T47D (cell line): ENCODE data around the gene PARK7.
A peak's percentile ranks its signal among the peaks of the same experiment; 100 is the strongest.
"Not testable (repeated sequence)": the region's sequence is repeated elsewhere in the genome, so short reads cannot be mapped to it uniquely, and the experiment has no call there.

Experiments
- DNase-seq, 2 experiments: peaks; one replicate each; pipeline versions ENCODE4 v3.0.0 to v3.0.0-alpha.2; 2011 to 2012; ENCODE audit warnings: low read depth in 1 of 2, low spot score in 1 of 2
- JUND ChIP-seq: IDR thresholded peaks from 2 replicates; pipeline ENCODE4 v1.6.1; 2012; ENCODE audit warnings: low read depth
- in situ Hi-C: cut with HindIII; loops from 2 replicates; pipeline ENCODE4 v1.10.0; 2016; ENCODE audit warnings: low sequenced_read_pairs, low pct_unique_long_range_greater_than_20kb

The PARK7 gene

GRCh38 chr1:7930645-7931445 is 30.7 kb upstream of the PARK7 start:
- DNase-seq: no peak
- in situ Hi-C loops: no loop called here
- TF ChIP-seq JUND: no peak

- in situ Hi-C loops: no loop called here
- TF ChIP-seq JUND: no peak
Measured at GRCh38 chr1:7931446-7931812, 30.1 kb upstream of the PARK7 start.

GRCh38 chr1:7932524-7933138 is 28.9 kb upstream of the PARK7 start:
- peak in 1 of 2 experiments; percentile 7 for DNase-seq
- TF ChIP-seq JUND: no peak
- in situ Hi-C loops: no loop called here

More at GRCh38 chr1:7931446-7931812, 30.1 kb upstream of the PARK7 start:
- no peak for DNase-seq

- no peak for TF ChIP-seq JUND
- no peak for DNase-seq
- in situ Hi-C loops: no loop called here
Measured at GRCh38 chr1:7938070-7938469, 23.4 kb upstream of the PARK7 start.

- no peak for TF ChIP-seq JUND
- in situ Hi-C loops: no loop called here
- DNase-seq: no peak
Measured at GRCh38 chr1:7940034-7940433, 21.5 kb upstream of the PARK7 start.

- no peak for DNase-seq
- TF ChIP-seq JUND: no peak
- in situ Hi-C loops: no loop called here
Measured at GRCh38 chr1:7940745-7941436, 20.6 kb upstream of the PARK7 start, which contains the start of gene TNFRSF9. Gene TNFRSF9, minus strand, starts transcription at chr1:7940839. Its CDS starts 845 bp downstream, at chr1:7939994.

GRCh38 chr1:7941437-7941793 is 20.1 kb upstream of the PARK7 start:
- DNase-seq: no peak
- no peak for TF ChIP-seq JUND
- in situ Hi-C loops: no loop called here

- in situ Hi-C loops: no loop called here
- no peak for TF ChIP-seq JUND
- peak in 1 of 2 experiments; percentile 39 for DNase-seq
Measured at GRCh38 chr1:7942214-7942921, 19.1 kb upstream of the PARK7 start.

GRCh38 chr1:7943251-7943650 is 18.3 kb upstream of the PARK7 start:
- TF ChIP-seq JUND: no peak
- DNase-seq: no peak
- in situ Hi-C loops: no loop called here

- TF ChIP-seq JUND: no peak
- no peak for DNase-seq
- in situ Hi-C loops: no loop called here
Measured at GRCh38 chr1:7948960-7949359, 12.6 kb upstream of the PARK7 start.

GRCh38 chr1:7952791-7953190 is 8.7 kb upstream of the PARK7 start:
- DNase-seq, in situ Hi-C loops: not testable (repeated sequence)

GRCh38 chr1:7953850-7954609 is 7.5 kb upstream of the PARK7 start:
- no peak for DNase-seq
- in situ Hi-C loops: no loop called here
- no peak for TF ChIP-seq JUND
